Endometrial microvascular endothelial cells (primary cell): ENCODE measurements around the gene MYCN. TPM values are rescaled to one million over a fixed set of nuclear protein-coding genes. Genes with fewer than 3 reads are reported as not detected.

ENCODE experiments used
- in situ Hi-C: cut with HindIII; loops from 2 replicates; pipeline ENCODE4 v1.10.0; 2017; ENCODE audit warnings: low sequenced_read_pairs, low pct_unique_long_range_greater_than_20kb; ENCODE audit errors: inconsistent ontology term
- total RNA-seq: library from RNA; depleted of rRNA; stranded (reverse); fragments of >200 nt; gene quantifications from one replicate; pipeline ENCODE4 v1.2.3, GENCODE V29; 2015; ENCODE audit errors: inconsistent ontology term

Gene MYCN
- total RNA-seq, 1 donor from 2014 or later, result not detected

- in situ Hi-C loops, result no loop called here
Observed at GRCh38 chr2:15986068-15986560, 45.8 kb downstream of the MYCN start.

DNA sequence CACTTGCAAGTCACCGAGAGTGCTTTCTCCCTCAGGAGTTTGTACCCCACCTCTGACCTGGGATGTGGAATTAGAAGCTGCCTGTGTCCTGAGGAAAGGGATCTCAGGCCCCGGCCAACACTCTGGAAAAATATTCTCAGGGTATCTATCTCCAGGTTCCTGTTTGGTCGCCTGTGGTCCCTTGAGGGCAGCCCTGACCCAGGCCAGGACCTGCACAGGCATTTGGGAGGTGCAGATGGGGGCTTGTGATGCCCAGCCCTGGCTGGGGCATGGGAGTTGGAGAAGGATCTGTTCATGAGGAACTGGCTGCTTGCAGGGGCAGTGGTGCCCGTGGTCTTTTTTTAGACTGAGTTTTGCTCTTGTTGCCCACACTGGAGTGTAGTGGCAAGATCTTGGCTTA, 46.3 kb downstream of the MYCN start:
- in situ Hi-C loops, result no loop called here

- in situ Hi-C loops, result no loop called here
Observed at GRCh38 chr2:15988733-15989132, 48.4 kb downstream of the MYCN start.

- in situ Hi-C loops, result no loop called here
Observed at GRCh38 chr2:15989559-15989958, 49.2 kb downstream of the MYCN start.

- in situ Hi-C loops, result no loop called here
Observed at GRCh38 chr2:15990151-15991101, 50.1 kb downstream of the MYCN start.

- in situ Hi-C loops, result no loop called here
Observed at GRCh38 chr2:15991231-15991630, 50.9 kb downstream of the MYCN start.

GRCh38 chr2:15992457-15993231, 52.3 kb downstream of the MYCN start:
- in situ Hi-C loops, result no loop called here

- in situ Hi-C loops, result no loop called here
Observed at GRCh38 chr2:15993232-15993610, 52.9 kb downstream of the MYCN start.

- in situ Hi-C loops, result no loop called here
Observed at GRCh38 chr2:15993666-15994065, 53.3 kb downstream of the MYCN start.

- in situ Hi-C loops, result no loop called here
Observed at GRCh38 chr2:15995603-15996002, 55.3 kb downstream of the MYCN start.
